ENCODE results near the gene SEMA3A.

The SEMA3A gene

DNA sequence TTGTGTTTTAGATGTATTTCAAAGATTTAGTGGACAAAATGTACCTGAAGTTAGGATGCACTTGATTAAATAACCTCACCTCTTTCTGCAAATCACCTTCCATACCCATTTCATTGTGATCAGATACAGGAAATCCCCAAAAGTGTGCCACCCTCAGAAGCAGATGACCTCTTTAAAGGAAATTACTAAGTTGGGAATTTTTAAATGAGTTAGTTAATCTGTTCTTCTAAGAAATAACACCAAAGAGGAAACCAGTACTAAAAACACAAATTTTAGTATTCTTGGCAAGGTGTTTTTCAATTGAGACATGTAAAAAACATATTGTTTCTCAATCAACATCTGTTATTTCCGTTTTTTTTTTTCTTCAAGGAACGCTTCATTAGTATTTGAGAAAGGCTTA is 4.6 kb upstream of the SEMA3A start:
- no peak for DNase-seq (ENCODE audit: extremely low read depth, low read depth)
- H3K4me3 ChIP-seq (replicated peaks; ENCODE audit: low read depth, low read length) = no peak overlapping the region
- no peak for TF ChIP-seq CTCF (IDR thresholded peaks at IDR 0.05; ENCODE audit: low read depth, low read length, missing control alignments)

DNA sequence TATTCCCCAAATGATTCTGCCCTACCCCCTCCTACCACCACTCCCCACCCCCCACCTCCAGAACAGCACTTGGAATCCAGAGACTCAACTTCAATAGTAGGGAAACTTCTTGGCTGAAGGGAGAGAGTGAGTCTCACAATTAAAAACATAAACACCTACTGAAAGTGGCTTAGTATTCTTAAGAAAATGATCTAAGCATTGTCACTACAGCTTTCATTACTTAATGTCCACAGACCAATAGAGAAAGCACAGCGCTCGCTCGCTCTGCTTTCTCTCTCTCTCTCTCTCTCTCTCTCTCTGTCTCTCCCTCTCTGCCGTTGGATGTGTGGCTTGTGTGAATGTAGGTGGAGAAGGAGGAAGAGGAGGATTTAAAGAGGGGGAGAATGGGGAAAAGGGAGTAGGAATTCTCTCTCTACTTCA is 1.5 kb upstream of the SEMA3A start:
- TF ChIP-seq CTCF (IDR thresholded peaks at IDR 0.05; ENCODE audit: low read depth, low read length, missing control alignments) = no peak
- DNase-seq (ENCODE audit: extremely low read depth, low read depth) = no peak
- peak overlapping the region; percentile 8; the same call in 1 of the 2 replicates for H3K4me3 ChIP-seq (replicated peaks; ENCODE audit: low read depth, low read length)

DNA sequence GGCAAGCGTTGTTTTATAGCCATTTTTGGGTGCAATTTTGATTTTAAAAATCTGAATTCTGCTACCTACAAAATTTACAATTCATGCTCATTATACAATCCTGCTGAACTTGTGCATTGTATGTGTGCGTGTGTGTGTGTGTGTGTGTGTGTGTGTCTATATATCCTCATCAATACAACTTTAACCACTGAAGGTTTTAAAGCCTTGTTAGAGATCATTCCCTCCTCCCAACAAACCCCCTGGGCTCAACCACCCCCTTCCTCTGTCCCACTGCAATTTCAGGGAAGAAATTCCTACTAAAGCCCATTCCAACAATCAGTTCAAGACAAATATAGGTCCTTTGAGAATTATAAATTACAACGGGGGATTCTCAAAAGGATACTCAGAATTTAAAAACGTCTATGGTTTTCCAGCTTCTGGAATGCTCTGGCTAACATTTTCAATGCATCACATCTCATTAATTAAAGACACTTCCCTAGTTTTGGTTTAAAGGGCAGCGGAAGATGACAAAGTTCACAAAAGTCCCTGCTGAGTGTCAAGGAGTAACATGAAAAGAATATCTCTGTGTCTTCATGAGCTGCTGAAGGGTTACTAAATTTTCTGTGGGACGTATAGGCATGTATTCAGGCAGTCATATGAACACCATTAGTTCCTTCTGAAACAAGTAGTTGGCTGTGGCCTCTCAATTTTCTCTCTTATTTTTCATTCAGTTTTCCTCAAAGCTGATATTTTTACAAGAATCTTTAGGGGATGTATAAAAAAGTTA is 889 bp upstream of the SEMA3A start:
- TF ChIP-seq CTCF (IDR thresholded peaks at IDR 0.05; ENCODE audit: low read depth, low read length, missing control alignments) = no peak
- no peak for DNase-seq (ENCODE audit: extremely low read depth, low read depth)
- peak overlapping the region; percentile 82 for H3K4me3 ChIP-seq (replicated peaks; ENCODE audit: low read depth, low read length)

- no peak for DNase-seq (ENCODE audit: extremely low read depth, low read depth)
- peak overlapping the region; percentile 82 for H3K4me3 ChIP-seq (replicated peaks; ENCODE audit: low read depth, low read length)
- no peak for TF ChIP-seq CTCF (IDR thresholded peaks at IDR 0.05; ENCODE audit: low read depth, low read length, missing control alignments)
These were observed 842 bp downstream of the SEMA3A start for GRCh38 chr7:84193747-84194146.

- peak overlapping the region; percentile 82 for H3K4me3 ChIP-seq (replicated peaks; ENCODE audit: low read depth, low read length)
- no peak for DNase-seq (ENCODE audit: extremely low read depth, low read depth)
These were observed 2.7 kb downstream of the SEMA3A start for GRCh38 chr7:84191842-84192241.

DNA sequence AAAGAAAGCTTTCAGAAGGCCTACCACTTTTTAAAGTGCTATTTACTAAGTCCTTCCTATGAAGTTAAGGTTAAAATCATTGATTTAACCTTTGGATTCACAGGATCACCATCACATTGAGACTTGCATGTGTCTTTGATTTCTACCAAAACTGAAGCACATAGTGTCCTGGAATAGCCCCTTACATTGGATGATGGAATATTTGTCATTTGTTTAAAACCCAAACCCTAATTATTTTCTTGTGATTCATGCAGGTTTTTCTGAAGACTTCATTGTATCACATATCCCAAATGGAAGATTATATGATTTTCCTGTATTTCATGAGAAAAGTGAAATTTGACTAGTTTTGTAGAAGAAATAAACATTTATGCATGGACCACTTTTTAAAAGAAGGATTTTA is 3.3 kb downstream of the SEMA3A start:
- peak overlapping the region; percentile 82; the same call in 1 of the 2 replicates for H3K4me3 ChIP-seq (replicated peaks; ENCODE audit: low read depth, low read length)
- TF ChIP-seq CTCF (IDR thresholded peaks at IDR 0.05; ENCODE audit: low read depth, low read length, missing control alignments) = no peak
- DNase-seq (ENCODE audit: extremely low read depth, low read depth) = no peak

More at GRCh38 chr7:84191842-84192241, 2.7 kb downstream of the SEMA3A start:
- TF ChIP-seq CTCF (IDR thresholded peaks at IDR 0.05; ENCODE audit: low read depth, low read length, missing control alignments) = no peak
